ENCODE results near the gene MS4A7.
"Not testable (repeated sequence)": the region's sequence is repeated elsewhere in the genome, so short reads cannot be mapped to it uniquely, and the experiment has no call there.

MS4A7 gene, protein sequence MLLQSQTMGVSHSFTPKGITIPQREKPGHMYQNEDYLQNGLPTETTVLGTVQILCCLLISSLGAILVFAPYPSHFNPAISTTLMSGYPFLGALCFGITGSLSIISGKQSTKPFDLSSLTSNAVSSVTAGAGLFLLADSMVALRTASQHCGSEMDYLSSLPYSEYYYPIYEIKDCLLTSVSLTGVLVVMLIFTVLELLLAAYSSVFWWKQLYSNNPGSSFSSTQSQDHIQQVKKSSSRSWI

DNA sequence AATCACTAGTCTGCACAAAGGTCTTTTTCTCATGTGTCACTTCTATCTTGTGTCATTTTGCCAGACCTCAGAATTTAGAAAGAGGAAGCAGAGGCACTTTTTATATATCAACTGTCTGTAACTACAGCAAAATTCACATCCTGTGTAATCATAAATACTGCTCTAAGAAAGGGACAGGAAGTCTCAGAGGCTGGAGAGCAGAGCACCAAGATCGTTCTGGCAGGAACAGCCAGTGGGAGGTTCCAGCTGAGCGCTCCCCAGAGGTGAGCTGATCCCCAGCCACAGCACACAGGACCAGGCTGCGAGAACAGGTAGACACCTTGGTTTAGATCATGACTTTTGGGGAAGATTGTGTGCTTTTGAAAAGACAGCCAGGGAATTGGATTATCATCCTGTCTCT lies at the start of gene MS4A7:
Gene MS4A7 (plus strand): TSS at position 179 of the 400 bp plus-strand sequence. CDS start 4,610 bp downstream, outside the sequence.
- no peak for DNase-seq

DNA sequence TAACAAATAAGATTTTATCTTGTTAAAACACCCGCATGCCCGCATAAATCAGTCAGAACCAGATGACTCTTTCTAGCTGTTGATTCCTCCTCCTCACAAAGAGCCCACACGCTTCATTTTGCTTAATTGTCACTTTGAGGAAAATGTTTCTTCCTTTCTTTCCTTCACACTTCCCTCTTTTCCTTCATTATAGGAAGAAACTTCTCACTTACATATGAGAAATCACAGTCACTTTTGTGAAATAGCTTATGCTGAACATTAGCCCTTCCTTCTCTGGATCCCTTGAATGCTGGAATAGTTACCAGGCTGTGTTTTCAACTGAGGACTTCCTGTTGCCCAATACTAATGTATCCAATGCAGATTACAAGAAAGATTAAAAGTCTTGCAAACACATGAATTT lies 45.5 kb upstream of the MS4A7 start:
- no peak for DNase-seq

DNA sequence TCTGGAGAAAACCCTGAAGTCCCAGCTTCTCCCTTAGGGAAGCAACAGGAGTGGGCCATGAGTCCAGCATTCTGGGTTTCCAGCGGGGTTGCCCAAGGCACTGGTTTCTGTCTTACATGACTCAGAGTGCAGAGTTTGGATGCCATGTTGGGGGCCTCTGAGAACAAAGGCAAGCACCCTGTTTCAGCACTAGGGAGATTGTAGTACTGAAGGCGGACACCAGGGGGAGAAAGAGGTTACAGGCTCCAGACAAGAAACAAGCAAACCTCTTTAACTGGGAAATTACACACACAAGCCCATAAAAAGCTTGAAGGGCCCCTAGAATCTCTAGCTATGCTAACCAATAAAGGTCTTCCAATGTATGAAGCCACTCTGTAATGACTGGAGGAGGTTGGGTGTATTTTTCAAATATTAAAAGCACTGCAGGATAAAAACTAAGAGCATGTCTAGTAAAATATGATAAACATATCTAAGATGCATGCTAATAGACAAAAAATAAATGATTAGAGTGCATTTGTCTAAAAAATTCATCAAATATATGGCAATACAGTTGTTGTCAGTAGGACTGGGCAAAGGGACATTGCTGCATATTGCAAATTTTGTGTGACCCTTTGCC lies 44.2 kb upstream of the MS4A7 start:
- DNase-seq, result peak; percentile 29

DNA sequence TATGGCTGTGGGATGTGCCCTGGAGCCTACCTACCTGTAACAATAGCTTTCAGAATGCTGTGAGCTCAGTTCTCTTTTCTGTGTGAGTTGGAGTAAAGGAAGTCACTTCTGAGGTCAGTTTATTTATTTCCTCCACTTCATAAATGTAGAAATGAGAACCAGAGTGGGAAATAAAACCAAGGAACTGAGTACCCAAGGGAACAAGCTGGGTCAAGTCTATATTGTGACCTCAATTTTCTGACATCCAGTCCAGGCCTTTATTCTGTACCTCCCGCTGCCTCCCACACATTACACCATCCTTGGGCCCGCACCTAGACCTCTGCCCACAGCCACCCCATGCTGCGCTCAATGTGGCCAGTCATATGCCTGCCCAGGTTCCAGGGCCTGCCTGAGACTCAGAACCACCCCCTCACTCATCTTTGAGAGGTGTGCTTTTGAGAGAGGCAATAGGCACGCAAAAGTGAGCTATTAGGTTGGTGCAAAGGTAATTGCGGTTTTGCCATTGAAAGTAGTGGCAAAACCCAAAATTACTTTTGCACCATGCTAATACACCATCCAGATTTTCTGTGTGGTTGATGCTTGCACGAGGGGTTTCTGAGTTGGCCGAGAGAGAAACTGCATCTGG lies 41.5 kb upstream of the MS4A7 start:
- no peak for DNase-seq

DNA sequence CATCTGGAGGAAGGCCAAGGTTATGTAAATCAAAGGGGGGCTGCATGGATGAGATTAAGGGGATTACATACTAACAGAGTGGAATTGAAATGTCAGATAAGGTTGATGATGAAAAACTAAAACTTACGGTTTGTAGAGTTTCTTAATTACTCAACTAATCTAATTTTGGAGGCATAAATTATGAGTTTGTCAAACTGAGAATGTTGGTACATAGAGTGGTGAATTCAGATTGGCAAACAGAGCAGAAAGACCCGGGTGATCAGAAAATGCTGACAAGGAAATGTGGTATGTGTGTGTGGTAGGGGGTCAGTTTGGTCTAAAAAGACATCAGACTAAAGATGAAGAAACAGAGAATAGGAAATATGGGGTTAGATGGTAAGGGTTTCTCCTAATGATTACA lies 40.3 kb upstream of the MS4A7 start:
- no peak for DNase-seq

DNA sequence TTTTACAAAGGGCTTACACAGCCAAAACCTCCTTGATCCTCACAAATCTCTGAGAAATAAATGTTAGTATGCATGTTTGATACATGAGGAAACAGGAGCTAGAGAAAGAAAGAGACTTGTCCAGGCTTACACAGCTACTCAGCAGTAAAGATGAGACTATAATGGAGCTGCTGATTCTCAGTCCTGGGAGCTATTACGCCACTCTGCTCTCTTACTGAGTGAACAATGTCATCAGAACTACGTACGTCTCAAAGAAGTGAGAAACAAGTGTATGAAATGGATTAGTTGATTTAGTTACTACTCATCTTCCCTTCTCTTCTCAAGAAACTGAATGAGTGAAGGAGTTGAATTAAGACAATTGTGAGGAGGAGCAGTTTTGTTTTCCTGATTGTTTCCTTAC lies 39.0 kb upstream of the MS4A7 start:
- DNase-seq, result no peak

DNA sequence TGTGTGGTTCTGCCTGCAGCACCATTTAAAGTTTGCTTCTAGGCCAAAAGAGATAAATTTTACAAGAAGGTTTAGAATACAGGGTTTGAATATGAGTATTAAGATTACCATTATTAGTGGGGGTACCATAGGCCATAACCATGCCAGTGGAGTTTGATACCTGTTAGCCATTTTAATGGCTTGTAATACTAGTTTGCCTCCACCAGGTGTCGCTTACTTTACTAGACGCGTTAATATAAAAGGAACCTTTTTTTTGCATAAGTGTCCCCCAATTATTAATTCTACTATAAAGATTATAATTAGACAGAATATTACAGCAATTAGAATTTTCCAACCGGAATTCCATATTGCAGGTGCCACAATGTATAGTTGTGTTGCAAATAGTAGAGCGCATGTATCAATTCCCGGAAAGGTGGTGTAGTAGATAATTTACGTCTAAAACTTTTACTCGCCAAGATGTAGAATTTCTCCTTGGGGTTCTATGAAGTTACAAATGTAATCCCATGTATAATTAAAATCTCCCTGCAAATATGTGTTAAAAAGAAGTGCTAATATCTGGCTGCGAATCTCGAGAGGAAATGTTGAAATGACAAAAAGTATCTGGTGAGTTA lies 35.1 kb upstream of the MS4A7 start:
- DNase-seq, result no peak

DNA sequence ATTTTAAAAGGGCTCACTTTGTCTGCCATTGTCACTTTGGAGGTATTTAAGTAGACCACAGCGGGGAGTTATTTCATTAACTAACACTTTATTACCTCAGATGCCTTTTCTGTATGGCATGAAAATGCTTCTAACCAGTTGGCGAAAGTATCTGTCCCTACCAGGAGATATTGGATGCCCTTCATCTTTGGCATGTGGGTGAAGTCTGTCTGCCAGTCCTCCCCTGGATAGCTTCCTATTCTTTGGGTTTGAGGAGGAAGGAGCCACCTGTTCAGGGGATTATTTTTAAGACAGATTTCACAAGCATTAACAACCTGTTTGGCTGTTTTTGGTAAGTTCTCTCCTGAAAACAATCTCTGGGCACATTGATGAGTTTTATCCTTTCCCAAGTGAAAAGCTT lies 34.2 kb upstream of the MS4A7 start:
- no peak for DNase-seq

DNA sequence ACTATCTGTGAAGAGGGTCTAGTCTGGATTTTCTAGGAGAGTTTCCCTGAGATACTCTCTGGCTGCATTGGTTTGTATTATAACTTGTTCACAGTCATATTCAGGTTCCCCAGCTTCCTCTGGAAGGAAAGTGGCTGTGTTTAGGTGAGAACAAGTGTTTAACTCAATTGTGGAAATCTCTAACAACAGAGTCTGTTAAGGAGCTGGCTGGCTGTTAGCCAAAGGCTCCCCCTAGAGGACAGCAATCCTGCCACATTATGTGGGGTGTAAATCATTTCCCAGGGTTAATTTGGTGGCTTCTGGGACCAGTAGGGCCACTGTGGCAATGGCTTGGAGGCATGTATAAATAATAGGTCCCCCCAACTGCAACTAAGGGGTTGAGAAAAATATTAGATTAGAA lies 32.8 kb upstream of the MS4A7 start:
- DNase-seq, result peak; percentile 28

DNA sequence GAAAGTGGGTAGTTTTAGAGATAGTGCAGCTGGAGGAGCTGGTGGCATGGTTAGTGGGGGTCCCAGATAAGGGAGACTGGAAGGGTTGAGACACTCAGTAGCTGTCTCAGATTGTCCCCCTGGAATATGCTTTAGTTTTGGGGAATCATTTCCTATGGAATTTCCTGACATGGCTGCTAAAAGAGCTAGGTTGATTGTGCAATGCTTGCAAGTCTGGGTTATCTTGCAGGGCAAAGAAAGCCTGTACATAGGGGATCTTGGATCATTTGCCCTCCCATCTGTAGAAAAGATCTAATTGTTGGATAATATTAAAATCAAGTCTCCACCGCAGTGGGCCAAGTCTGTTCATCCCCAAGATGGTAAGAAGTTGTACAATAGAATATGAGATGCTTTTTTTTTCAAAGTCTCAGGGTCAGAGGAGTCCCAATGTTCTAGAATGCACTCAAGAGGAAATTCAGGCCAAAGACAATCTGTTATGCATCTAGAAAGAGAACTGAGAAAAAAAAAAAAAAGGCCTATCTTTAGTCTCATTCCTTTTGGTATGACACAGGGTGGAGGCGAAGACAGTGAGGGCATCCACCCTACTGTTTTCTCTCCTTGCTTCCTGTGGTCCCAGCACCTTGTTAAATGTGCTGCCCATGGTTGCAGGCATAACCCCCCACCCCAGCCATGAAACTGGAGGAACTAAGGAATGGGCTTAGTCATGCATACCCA lies 31.1 kb upstream of the MS4A7 start:
- DNase-seq, result no peak

DNA sequence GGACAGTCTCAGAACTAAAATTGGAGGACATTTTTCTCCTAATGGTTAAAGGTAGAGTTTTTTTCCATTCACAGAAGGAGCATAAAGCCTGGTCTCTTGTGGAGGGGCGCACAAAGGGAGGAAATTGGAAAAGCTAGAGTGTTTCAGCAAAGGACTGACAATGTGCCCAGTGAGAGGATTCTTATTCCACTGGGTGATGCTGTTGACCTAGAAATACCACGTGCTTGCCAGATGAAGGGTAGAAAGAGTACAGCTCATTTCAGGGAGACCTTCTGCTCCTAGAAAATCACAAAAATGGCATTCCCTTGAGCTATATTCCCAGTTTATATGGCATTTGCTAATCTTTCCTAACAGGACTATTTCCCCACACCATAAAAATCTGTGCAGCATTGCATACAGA lies 30.2 kb upstream of the MS4A7 start:
- no peak for DNase-seq

DNA sequence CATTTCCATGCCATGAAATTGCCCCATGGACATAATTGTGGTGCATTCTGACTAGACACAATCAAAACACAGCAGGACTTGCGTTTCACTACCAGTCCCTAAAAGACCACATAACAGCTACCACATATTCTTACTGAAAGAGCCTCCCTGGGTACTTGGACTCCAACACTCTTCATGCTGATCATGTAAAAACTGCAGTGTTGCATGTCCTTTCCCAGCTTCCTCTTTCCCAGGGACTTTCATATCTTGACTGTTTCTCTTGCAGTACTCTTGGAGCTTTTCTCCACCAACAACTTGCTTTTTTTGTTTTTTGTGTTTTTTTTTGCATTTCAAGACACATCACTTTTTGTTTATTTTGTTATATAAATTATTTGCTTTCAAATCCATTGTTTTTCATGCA lies 28.3 kb upstream of the MS4A7 start:
- no peak for DNase-seq

DNA sequence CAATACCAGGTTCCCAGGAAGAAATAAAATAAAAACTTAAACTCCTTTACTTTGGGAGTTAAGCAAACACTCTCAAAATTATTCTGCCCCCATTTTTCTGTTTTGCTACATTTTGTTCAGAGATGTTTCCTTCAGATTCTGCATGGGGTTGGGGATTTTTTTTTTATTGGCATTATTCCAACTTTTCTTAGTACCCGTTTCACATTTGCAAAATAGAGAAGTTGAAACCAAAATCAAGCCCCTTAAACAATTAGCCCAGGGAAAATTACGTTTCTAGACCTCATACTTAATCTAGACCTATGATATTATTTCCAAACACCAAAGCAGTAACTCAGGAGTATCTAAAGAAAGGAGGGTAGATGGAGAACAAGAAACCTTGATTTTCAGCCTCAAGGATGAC lies 20.6 kb upstream of the MS4A7 start:
- no peak for DNase-seq

DNA sequence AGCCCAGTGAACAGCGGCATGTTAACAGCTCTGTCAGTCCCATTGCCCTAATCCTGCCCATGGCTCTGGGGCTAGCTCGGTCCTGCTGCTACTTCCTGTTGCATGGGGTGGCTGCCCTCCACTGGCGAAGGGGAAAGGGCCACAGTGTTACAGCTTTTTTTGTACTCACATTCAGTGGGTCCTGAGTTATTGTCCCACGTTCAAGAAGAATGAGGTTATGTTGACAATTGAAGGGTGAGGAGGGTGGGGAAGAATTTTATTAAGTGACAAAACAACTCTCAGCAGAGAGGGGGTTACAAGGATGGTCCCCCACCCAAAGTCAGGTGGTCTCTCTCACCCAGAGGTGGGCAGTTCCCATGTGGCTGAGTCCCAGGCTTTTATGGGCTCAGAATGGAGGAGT lies 17.7 kb upstream of the MS4A7 start:
- DNase-seq, result no peak

DNA sequence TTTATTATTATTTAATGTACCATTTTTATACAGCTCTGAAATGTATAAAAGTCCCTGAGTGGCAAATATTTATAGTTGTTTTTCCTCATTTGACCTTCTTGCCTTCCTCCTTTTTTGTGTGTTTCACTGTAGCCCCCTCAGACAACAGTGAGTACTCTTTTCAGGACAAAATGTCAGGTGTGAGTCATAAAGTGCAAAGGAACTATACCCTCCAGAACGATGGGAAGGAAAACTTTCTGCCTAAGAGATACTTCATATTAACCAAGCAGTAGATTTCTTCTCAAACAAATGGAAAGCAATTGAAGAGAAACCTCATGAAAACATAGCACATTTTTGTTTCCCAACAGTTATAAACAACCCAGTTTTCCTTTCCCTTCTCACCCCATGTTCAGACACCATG lies 16.1 kb upstream of the MS4A7 start:
- DNase-seq, result no peak

DNA sequence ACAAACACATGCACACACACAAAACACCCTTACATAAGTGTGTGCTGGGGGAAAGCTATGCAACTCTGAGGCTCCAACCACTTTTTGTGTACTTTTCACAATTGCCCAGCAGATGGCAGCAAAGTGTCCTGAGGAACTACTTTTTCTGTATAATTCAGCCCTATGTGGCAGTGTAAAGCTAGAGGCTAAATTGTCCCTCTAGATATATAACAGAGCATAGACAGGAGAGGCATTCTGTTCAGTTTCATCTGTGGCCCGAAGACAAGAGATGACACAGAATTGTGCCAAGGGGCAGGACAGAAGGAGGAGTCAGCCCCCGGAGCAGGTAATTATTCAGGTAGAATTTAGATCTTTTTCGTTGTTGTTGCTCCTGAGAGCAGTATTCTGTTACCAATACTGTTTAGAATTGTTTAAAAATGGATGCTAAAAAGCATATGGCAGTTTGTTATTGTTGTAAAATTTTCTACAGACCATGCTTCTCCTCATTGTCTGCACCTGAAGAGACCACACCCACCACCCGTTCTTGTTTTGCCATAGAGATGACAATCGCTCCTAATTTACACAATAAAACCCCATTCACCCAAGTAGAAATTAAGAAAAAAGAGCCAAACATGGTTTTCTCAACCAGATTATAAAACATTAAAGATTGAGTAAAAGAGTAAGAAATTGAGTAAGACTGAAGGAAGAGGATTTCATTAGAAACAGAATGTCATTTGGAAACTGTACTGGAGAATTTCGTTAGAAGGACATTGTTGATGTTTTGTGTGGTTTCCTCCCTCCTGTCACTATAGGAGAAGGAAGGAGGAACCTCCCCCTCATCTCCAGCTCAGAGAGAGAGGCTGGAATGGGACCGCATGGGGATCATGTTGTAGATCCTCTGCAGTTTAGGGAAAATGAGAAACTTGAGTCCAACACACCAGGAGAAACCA lies 14.5 kb upstream of the MS4A7 start:
- DNase-seq, result peak; percentile 67

DNA sequence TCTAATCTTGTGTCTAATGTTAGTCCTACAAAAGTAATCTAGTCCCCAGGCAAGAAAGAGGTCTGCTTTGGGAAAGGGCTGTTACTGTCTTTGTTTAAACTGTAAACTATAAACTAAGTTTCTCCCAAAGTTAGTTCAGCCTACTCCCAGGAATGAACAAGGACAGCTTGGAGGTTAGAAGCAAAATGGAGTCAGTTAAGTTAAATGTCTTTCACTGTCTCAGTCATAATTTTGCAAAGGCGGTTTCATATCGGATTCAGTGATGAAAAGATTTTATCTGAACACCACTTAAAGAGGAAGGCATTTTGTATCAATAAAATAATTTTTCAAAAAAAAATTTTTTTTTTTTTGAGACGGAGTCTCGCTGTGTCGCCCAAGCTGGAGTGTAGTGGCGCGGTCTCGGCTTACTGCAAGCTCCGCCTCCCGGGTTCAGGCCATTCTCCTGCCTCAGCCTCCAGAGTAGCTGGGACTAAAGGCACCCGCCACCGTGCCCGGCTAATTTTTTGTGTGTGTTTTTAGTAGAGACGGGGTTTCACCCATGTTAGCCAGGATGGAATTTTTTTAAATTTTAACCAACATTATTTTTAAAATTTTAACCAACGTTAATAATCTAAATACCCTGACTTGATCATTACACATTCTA lies 11.9 kb upstream of the MS4A7 start:
- not testable (repeated sequence) for DNase-seq

DNA sequence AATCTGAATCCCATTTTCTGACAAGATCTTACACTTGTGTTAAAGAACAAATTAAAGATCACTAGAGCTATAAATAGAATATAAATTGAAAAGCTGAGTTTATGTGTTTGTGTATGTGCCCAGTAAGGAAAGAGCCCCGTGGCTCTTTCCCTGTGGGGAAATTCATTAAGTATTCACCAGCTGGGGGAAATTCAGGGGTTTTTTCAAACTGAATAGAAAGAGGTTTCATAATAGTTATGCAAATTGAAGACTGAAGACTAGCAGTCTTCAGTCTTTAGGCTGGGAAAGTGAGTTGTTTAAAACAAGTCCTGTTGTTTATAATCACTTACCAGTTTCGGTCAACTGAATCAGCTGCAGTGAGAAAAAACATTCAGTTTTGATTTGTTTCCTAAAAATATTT lies 11.3 kb upstream of the MS4A7 start:
- no peak for DNase-seq

DNA sequence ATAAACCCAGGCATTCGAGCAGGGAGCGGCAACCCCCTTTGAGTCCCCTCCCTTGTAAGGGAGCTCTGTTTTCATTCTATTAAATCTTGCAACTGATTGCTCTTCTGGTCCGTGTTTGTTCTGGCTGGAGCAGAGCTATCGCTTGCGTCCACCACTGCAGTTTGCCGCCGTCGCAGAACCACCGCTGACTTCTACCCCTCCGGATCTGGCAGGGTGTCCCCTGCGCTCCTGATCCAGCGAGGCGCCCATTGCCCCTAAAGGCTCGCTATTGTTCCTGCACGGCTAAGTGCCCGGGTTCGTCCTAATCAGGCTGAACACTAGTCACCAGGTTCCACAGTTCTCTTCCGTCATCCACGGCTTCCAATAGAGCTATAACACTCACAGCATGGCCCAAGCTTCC lies 10.4 kb upstream of the MS4A7 start:
- DNase-seq, result no peak

DNA sequence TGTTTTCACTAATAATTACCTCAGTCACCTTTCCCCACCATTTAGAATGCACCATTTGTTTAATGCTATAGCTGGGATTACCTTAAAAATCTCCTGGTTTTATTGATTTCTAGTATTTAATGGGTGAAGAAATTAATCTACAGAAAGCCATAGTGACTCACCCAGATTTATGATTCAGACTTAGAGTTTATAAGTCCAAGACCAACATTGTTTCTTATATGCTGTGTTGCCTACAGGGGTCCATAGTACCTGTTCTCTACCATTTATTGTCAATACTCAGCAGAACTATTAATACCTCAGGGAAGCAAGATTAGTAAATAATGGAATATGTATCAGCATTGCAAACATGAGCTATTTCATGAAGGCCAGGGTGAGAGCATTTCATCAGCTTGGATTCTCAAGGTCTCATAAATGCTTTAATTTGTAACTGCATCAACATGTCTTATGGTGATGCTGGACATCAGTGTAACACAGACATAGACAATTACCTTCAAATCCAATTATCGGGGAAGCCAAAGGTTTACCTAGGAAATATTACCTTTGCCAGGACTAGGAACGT lies 8.0 kb upstream of the MS4A7 start:
- no peak for DNase-seq

DNA sequence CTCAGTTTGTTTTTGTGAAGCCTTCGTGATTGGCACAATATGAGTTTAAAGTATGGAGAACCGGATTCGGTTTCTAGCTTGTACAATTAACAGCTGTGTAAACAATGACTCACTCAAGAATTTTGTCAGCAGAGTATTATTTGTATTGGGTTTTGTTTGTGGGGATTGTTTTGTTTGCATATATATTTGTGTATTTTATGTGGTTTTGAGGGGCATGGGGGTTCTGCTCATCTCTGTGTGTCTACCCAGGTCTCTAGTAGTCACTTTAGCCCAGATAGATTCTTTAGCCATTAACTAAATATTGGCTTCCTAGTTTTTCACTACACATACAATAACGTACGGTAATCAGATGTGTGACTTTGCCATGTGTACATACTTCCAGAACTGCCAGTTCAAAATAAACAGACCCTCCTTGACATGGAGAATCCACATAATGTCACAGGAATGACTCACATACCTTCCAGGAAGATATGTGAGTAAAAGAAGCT lies 7.5 kb upstream of the MS4A7 start:
- DNase-seq, result peak; percentile 96

Measured in NCI-H2029 (cell line).